PFSK-1 (cell line): ENCODE data around the gene BICD2.

ENCODE experiments used
- FOXP2 ChIP-seq: optimal IDR thresholded peaks from 2 replicates; pipeline ENCODE3; 2011; ENCODE audit warnings: borderline replicate concordance, control low read depth, inconsistent platforms; ENCODE audit not compliant: insufficient read depth; ENCODE audit errors: extremely low read length, extremely low read depth
- POLR2AphosphoS5 ChIP-seq: IDR thresholded peaks from 2 replicates; pipeline ENCODE4 v1.6.1; 2012; ENCODE audit warnings: low read depth, mild to moderate bottlenecking, control low read depth, low read length, moderate library complexity
- SIN3A ChIP-seq: IDR thresholded peaks from 2 replicates; pipeline ENCODE4 v1.6.1; 2012; ENCODE audit warnings: mild to moderate bottlenecking, low read length, moderate library complexity, borderline replicate concordance; ENCODE audit not compliant: insufficient read depth
- TAF1 ChIP-seq: IDR thresholded peaks from 2 replicates; pipeline ENCODE4 v1.6.1; 2012; ENCODE audit warnings: low read length, control low read depth, borderline replicate concordance; ENCODE audit not compliant: insufficient read depth
- TF ChIP-seq, protein P1 (sequence below), 2 experiments: IDR thresholded peaks; 2 replicates each; pipeline versions ENCODE4 v1.6.1 to v1.8.0; 2011 to 2012; ENCODE audit warnings: low read depth in 2 of 2, low read length in 2 of 2, control low read depth in 1 of 2, inconsistent platforms in 1 of 2, mild to moderate bottlenecking in 1 of 2, moderate library complexity in 1 of 2; ENCODE audit not compliant: insufficient read depth in 1 of 2

The BICD2 gene

DNA sequence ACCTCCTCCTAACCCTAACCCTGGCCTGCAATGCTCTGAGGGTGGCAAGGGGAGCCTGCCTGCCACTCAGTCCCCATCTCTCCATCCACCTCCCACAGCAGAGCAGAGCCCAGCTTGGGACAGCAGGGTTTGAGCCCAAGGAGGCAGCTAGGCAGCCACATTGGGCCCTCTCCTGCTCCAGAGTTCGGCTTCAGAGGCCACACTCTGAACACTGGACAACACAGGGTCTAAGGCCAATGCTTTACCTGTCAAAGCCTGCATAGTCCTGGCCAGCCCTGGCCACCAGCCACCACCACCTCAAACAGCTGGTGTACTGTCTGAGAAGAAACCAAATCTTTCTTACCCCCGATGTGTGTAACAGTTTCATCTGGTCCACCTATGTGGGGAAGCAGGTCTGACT lies 5.2 kb downstream of the BICD2 start:
- TF ChIP-seq POLR2AphosphoS5 = no peak
- no peak for TF ChIP-seq FOXP2
- TF ChIP-seq TAF1 = no peak
- TF ChIP-seq, protein P1, sequence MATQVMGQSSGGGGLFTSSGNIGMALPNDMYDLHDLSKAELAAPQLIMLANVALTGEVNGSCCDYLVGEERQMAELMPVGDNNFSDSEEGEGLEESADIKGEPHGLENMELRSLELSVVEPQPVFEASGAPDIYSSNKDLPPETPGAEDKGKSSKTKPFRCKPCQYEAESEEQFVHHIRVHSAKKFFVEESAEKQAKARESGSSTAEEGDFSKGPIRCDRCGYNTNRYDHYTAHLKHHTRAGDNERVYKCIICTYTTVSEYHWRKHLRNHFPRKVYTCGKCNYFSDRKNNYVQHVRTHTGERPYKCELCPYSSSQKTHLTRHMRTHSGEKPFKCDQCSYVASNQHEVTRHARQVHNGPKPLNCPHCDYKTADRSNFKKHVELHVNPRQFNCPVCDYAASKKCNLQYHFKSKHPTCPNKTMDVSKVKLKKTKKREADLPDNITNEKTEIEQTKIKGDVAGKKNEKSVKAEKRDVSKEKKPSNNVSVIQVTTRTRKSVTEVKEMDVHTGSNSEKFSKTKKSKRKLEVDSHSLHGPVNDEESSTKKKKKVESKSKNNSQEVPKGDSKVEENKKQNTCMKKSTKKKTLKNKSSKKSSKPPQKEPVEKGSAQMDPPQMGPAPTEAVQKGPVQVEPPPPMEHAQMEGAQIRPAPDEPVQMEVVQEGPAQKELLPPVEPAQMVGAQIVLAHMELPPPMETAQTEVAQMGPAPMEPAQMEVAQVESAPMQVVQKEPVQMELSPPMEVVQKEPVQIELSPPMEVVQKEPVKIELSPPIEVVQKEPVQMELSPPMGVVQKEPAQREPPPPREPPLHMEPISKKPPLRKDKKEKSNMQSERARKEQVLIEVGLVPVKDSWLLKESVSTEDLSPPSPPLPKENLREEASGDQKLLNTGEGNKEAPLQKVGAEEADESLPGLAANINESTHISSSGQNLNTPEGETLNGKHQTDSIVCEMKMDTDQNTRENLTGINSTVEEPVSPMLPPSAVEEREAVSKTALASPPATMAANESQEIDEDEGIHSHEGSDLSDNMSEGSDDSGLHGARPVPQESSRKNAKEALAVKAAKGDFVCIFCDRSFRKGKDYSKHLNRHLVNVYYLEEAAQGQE (IDR thresholded peaks at IDR 0.05; ENCODE audit: insufficient read depth in 1 of 2, low read depth in 2 of 2, low read length in 2 of 2) = no peak
- TF ChIP-seq SIN3A = no peak

DNA sequence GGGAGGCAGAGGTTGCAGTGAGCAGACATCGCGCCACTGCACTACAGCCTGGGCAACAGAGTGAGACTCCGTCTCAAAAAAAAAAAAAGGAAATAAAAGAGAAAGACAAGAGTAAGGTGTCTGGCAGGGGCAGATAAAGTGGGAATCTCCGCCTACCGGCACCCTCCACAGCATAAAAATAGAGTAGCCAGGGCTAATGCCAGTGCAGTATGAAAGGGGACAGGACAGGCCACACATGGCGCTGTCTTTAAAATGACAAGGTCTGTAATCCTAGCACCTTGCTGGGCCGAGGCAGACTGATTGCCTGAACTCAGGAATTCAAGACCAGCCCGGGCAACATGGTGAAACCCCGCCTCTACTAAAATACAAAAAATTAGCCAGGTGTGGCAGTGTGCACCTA lies 7.8 kb downstream of the BICD2 start:
- TF ChIP-seq, protein P1 (IDR thresholded peaks at IDR 0.05; ENCODE audit: insufficient read depth in 1 of 2, low read depth in 2 of 2, low read length in 2 of 2) = no peak
- TF ChIP-seq SIN3A (no peak), TAF1 (no peak)

DNA sequence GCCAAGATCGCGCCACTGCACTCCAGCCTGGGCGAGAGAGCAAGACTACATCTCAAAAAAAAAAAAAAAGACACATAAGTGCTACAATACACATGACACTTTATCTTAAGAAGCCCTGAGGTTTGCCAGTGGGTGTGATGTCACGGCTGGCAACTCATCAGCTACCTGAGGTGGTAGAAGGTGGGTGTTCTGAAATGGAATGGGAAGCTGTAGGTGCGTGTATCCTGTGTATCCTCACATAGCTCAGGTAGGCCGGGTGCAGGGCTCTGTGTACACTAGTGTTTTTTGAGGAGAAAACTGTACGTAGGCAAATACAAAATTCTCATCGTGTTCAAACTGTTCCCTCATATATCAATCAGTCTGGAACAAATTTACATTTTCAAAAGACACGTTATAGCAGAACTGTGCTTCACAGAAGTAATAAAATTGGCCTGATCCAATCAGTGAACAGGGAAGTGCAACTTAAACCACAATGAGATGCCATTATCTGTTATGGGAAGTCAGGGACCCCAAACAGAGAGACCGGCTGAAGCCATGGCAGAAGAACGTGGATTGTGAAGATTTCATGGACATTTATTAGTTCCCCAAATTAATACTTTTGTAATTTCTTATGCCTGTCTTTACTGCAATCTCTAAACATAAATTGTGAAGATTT lies 10.4 kb downstream of the BICD2 start:
- TF ChIP-seq POLR2AphosphoS5 (no peak), TAF1 (no peak), FOXP2 (no peak), SIN3A (no peak)
- TF ChIP-seq, protein P1 (IDR thresholded peaks at IDR 0.05; ENCODE audit: insufficient read depth in 1 of 2, low read depth in 2 of 2, low read length in 2 of 2) = no peak

DNA sequence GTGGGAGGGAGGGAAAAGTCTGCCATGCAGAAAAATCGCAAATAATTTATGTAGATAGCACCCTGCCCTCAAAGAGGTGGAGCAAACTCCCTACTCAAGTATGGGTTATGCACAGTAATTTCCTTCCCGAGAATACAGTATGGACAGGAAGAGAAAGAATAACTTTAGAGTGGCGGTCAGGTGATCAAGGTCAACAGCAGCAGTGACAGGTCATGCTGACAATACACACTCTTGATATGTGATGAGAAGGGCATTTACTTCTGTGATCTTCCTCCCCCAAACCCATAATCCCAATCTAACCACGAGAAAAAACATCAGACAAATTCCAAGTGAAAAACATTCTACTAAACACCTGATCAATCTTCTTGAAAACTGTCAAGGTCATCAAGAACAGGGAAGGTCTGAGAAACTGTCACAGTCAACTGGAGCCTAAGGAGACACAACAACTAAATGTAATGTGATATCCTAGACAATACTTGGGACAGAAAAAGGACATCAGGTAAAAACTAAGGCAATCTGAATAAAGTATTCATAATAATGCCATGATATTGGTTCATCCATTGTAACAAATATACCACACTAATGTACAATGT lies 11.7 kb downstream of the BICD2 start:
- TF ChIP-seq, protein P1 (IDR thresholded peaks at IDR 0.05; ENCODE audit: insufficient read depth in 1 of 2, low read depth in 2 of 2, low read length in 2 of 2) = no peak
- TF ChIP-seq TAF1 (no peak), SIN3A (no peak), POLR2AphosphoS5 (no peak), FOXP2 (no peak)
